ENCODE results near the gene TBC1D2.

DNA sequence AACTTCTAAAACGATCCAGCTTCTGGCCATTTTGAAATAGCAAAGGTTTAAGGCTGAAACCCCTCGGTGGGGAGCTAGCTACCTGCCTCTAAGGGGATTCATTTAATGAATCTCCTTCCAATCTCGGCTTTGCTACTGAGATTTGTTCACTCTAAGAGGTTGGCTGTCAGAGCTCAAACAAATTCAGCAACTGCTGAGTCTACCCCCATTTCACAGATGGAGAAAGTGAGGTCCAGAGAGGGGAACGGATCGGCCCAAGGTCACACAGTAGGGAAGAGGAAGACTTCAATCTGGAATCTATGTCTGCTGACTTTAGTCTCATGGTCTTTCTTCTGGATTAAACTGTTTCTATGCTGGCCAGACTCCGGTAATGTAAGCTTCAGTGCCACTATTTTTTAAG is 66.0 kb downstream of the TBC1D2 start:
- TF ChIP-seq JUN (IDR thresholded peaks at IDR 0.05; ENCODE audit: borderline replicate concordance, insufficient read depth, insufficient read length, low read depth), result no peak
- TF ChIP-seq EZH2 (IDR thresholded peaks at IDR 0.05; ENCODE audit: borderline replicate concordance, low read depth, low read length, severe bottlenecking), result no peak

Measured in endothelial cell of umbilical vein (primary cell).